ENCODE measurements around the gene BTAF1. TPM values are rescaled to one million over a fixed set of nuclear protein-coding genes. Genes with fewer than 3 reads are reported as not detected.

Gene BTAF1
- total RNA-seq, 1 donor from 2014 or later: 74.7 TPM

- H3K4me1 Mint-ChIP-seq: no peaks in the 10 kb centered on the region
- H3K27ac Mint-ChIP-seq: no peak overlapping the region
- CTCF ChIA-PET: no interaction called here
- no peak overlapping the region for H3K4me3 Mint-ChIP-seq
- no peaks in the 10 kb centered on the region for H3K9me3 Mint-ChIP-seq
- intact Hi-C loops (cut with micrococcal nuclease): no loop called here
- DNase-seq (no peak), ATAC-seq (ENCODE audit: low read depth) (no peak)
- POLR2A ChIA-PET: no interaction called here
- no peak for TF ChIP-seq CTCF (IDR thresholded peaks at IDR 0.05)
- H3K27me3 Mint-ChIP-seq: no peaks in the 10 kb centered on the region
- H3K36me3 Mint-ChIP-seq (ENCODE audit: low read depth): peaks cover 8% of the 10 kb centered on the region
Measured at GRCh38 chr10:92068900-92069299, 145.3 kb downstream of the BTAF1 start.

GRCh38 chr10:92074126-92074887 is 150.7 kb downstream of the BTAF1 start:
- Mint-ChIP-seq H3K4me3 (no peak overlapping the region), H3K27me3 (no peaks in the 10 kb centered on the region), H3K27ac (no peak overlapping the region), H3K9me3 (no peaks in the 10 kb centered on the region), H3K4me1 (no peaks in the 10 kb centered on the region), H3K36me3 (ENCODE audit: low read depth) (peaks cover 41% of the 10 kb centered on the region)
- no peak for ATAC-seq (ENCODE audit: low read depth)
- CTCF ChIA-PET: no interaction called here
- TF ChIP-seq CTCF (IDR thresholded peaks at IDR 0.05): no peak
- POLR2A ChIA-PET: no interaction called here
- DNase-seq: no peak
- intact Hi-C loops (cut with micrococcal nuclease): loop anchor here (10.0 kb wide), 1 partner anchor 1970 kb away; no protein-coding TSS in a partner anchor

DNA sequence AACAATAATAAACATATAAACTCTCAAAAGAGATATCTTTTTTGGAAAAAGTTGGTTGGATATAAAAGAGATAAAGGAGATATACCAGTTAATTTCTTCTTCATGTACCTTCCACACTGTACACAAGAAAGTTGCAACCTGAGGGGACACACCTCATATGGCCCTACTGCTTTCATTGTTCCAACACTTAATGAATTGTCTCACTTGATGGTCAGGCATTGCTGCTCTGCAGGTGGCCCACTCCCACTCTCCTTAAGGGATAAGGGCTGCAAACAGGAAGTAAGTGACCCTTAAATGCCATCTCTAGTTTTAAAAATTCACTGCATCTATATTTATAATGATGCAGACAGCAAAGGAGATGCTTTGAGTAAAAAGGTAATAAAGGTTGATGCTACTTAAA is 152.3 kb downstream of the BTAF1 start:
- no peaks in the 10 kb centered on the region for H3K9me3 Mint-ChIP-seq
- DNase-seq (no peak), ATAC-seq (ENCODE audit: low read depth) (no peak)
- H3K4me1 Mint-ChIP-seq: no peaks in the 10 kb centered on the region
- CTCF ChIA-PET: no interaction called here
- no peak overlapping the region for H3K4me3 Mint-ChIP-seq
- TF ChIP-seq CTCF (IDR thresholded peaks at IDR 0.05): no peak
- H3K36me3 Mint-ChIP-seq (ENCODE audit: low read depth): peaks cover 50% of the 10 kb centered on the region
- intact Hi-C loops (cut with micrococcal nuclease): loop anchor here (10.0 kb wide), 1 partner anchor 1971 kb away; no protein-coding TSS in a partner anchor
- H3K27me3 Mint-ChIP-seq: no peaks in the 10 kb centered on the region
- POLR2A ChIA-PET: no interaction called here
- H3K27ac Mint-ChIP-seq: no peak overlapping the region

GRCh38 chr10:92076722-92077121 is 153.2 kb downstream of the BTAF1 start:
- Mint-ChIP-seq H3K4me1 (no peaks in the 10 kb centered on the region), H3K27ac (no peak overlapping the region), H3K36me3 (ENCODE audit: low read depth) (peaks cover 54% of the 10 kb centered on the region), H3K4me3 (no peak overlapping the region), H3K9me3 (no peaks in the 10 kb centered on the region), H3K27me3 (no peaks in the 10 kb centered on the region)
- ChIA-PET POLR2A (no interaction called here), CTCF (no interaction called here)
- TF ChIP-seq CTCF (IDR thresholded peaks at IDR 0.05): no peak
- no peak for ATAC-seq (ENCODE audit: low read depth)
- no peak for DNase-seq
- intact Hi-C loops (cut with micrococcal nuclease): loop anchor here (10.0 kb wide), 1 partner anchor 1972 kb away; no protein-coding TSS in a partner anchor

GRCh38 chr10:92079003-92079402 is 155.4 kb downstream of the BTAF1 start:
- no peak for TF ChIP-seq CTCF (IDR thresholded peaks at IDR 0.05)
- CTCF ChIA-PET: interaction anchor here (1.4 kb wide), 1 partner anchor 9 kb away, joined by 4 read pairs; no protein-coding TSS in a partner anchor
- POLR2A ChIA-PET: no interaction called here
- DNase-seq: no peak
- no peak overlapping the region for H3K4me3 Mint-ChIP-seq
- no peak for ATAC-seq (ENCODE audit: low read depth)
- peaks cover 50% of the 10 kb centered on the region for H3K36me3 Mint-ChIP-seq (ENCODE audit: low read depth)
- intact Hi-C loops (cut with micrococcal nuclease): loop anchor here (10.0 kb wide), 1 partner anchor 1974 kb away; no protein-coding TSS in a partner anchor
- no peak overlapping the region for H3K27ac Mint-ChIP-seq
- H3K27me3 Mint-ChIP-seq: no peaks in the 10 kb centered on the region
- no peaks in the 10 kb centered on the region for H3K9me3 Mint-ChIP-seq
- H3K4me1 Mint-ChIP-seq: peaks cover 4% of the 10 kb centered on the region

Other genes starting within 250 kb of the BTAF1 start
- 29.5 and 33.1 TPM in 2 replicates for gene TNKS2, start 125.3 kb upstream of the BTAF1 start, total RNA-seq
- 1.8 and 2.0 TPM in 2 replicates for gene FGFBP3, start 14.3 kb upstream of the BTAF1 start, total RNA-seq

All from activated B cell treated with CpG ODN at 0.5 μM for 24 hours (primary cell).